Naive thymus-derived CD4-positive, alpha-beta T cell (primary cell): ENCODE data around the gene KRT74. TPM values are rescaled to one million over a fixed set of nuclear protein-coding genes. Genes with fewer than 3 reads are reported as not detected.
A peak's percentile ranks its signal among the peaks of the same experiment; 100 is the strongest.

Experiments
- ATAC-seq: fragments of 150-1000 bp; cut with Tn5 transposase; 2 replicates; pipeline ENCODE4 v1.10.0; 2021; ENCODE audit warnings: mild to moderate bottlenecking, moderate library complexity
- CTCF ChIA-PET: fragments of 350-600 bp; sonication (Branson Sonifier 250); formaldehyde crosslinking; loops from one replicate; lab custom pipeline; 2021; ENCODE audit warnings: antibody characterized with exemption; lab: Charles Lee
- POLR2A ChIA-PET: fragments of 350-600 bp; sonication (Branson Sonifier 250); formaldehyde crosslinking; loops from one replicate; lab custom pipeline; 2021; ENCODE audit warnings: antibody characterized with exemption, inconsistent platforms; lab: Charles Lee
- DNase-seq, 9 donors: peaks; one replicate each; pipeline versions ENCODE4 v3.0.0 to v3.0.0-alpha.2; 2020 to 2022; ENCODE audit warnings: mixed read lengths in 1 of 9
- H3K27ac ChIP-seq: one replicate; pipeline ENCODE4 v1.7.0; 2013; ENCODE audit warnings: mild to moderate bottlenecking, low read depth, low read length, moderate library complexity
- H3K27me3 ChIP-seq, 2 donors: one replicate each; pipeline ENCODE4 v1.7.0; 2013; ENCODE audit warnings: low read length in 2 of 2, mild to moderate bottlenecking in 2 of 2, moderate library complexity in 2 of 2; ENCODE audit not compliant: control insufficient read depth in 2 of 2, insufficient read depth in 2 of 2
- H3K36me3 ChIP-seq, 3 experiments: 1 replicate in 2 of 3; 2 replicates in 1 of 3; pipeline ENCODE4 v1.7.0; 2013; ENCODE audit warnings: low read length in 3 of 3, mild to moderate bottlenecking in 3 of 3, moderate library complexity in 1 of 3; ENCODE audit not compliant: insufficient read depth in 3 of 3, control insufficient read depth in 2 of 3
- H3K4me1 ChIP-seq, 2 donors: one replicate each; pipeline ENCODE4 v1.7.0; 2013; ENCODE audit warnings: low read length in 2 of 2, mild to moderate bottlenecking in 2 of 2, moderate library complexity in 1 of 2; ENCODE audit not compliant: control insufficient read depth in 2 of 2, insufficient read depth in 2 of 2
- H3K4me3 ChIP-seq: 2 replicates; pipeline ENCODE4 v1.7.0; 2013; ENCODE audit warnings: mild to moderate bottlenecking, low read length
- H3K9me3 ChIP-seq, 3 experiments: 1 replicate in 2 of 3; 2 replicates in 1 of 3; pipeline ENCODE4 v1.7.0; 2013; ENCODE audit warnings: low read length in 3 of 3; ENCODE audit not compliant: control insufficient read depth in 2 of 3
- H3K27ac Mint-ChIP-seq, 9 donors: one replicate each; pipeline ENCODE4 v1.8.0; 2020 to 2022; ENCODE audit warnings: mixed read lengths in 9 of 9, mild to moderate bottlenecking in 8 of 9, moderate library complexity in 5 of 9, inconsistent platforms in 2 of 9
- H3K27me3 Mint-ChIP-seq, 5 donors: one replicate each; pipeline ENCODE4 v1.8.0; 2021 to 2022; ENCODE audit warnings: mixed read lengths in 5 of 5, mild to moderate bottlenecking in 1 of 5
- H3K36me3 Mint-ChIP-seq, 5 donors: one replicate each; pipeline ENCODE4 v1.8.0; 2020 to 2022; ENCODE audit warnings: mixed read lengths in 5 of 5, mild to moderate bottlenecking in 3 of 5, inconsistent platforms in 1 of 5
- H3K4me1 Mint-ChIP-seq, 7 donors: one replicate each; pipeline ENCODE4 v1.8.0; 2020 to 2022; ENCODE audit warnings: mixed read lengths in 7 of 7, mild to moderate bottlenecking in 3 of 7, inconsistent platforms in 1 of 7
- H3K4me3 Mint-ChIP-seq, 10 donors: one replicate each; pipeline ENCODE4 v1.8.0; 2020 to 2022; ENCODE audit warnings: mild to moderate bottlenecking in 10 of 10, mixed read lengths in 10 of 10, moderate library complexity in 6 of 10, inconsistent platforms in 2 of 10
- H3K9me3 Mint-ChIP-seq, 11 donors: one replicate each; pipeline ENCODE4 v1.8.0; 2020 to 2022; ENCODE audit warnings: mixed read lengths in 11 of 11, mild to moderate bottlenecking in 4 of 11, inconsistent platforms in 1 of 11, moderate library complexity in 1 of 11
- intact Hi-C, 2 donors: fragments of 100-400 bp; cut with micrococcal nuclease; formaldehyde crosslinking; loops; one replicate each; pipeline ENCODE4 v1.15.1; 2023
- polyA plus RNA-seq, 2 donors: library from polyadenylated mRNA; unstranded; fragments of 300-500 nt; fragmentation: Illumina TruSeq; gene quantifications; one replicate each; pipeline ENCODE4 v1.2.3, GENCODE V29; 2021
- total RNA-seq, 6 experiments: library from RNA in 5 of 6; stranded (reverse) in 5 of 6; gene quantifications; 1 replicate in 5 of 6; 2 replicates in 1 of 6; pipeline ENCODE4 v1.2.3 and lab custom pipeline; 2021 to 2026

Gene KRT74
- total and polyA plus RNA-seq, 7 experiments from 2014 or later = 0.12 to 1.2 (median 0.90) TPM; not detected in 3

GRCh38 chr12:52612431-52613383 is 39.1 kb upstream of the KRT74 start:
- H3K27me3 Mint-ChIP-seq = peaks cover 0 to 8% (median 0%) of the 10 kb centered on the region in 5 donors
- Histone ChIP-seq H3K9me3 (no peaks in the 10 kb centered on the region), H3K4me1 (peaks cover 11 to 98% of the 10 kb centered on the region in 2 donors), H3K27ac (peak overlapping the region; percentile 84), H3K36me3 (no peaks in the 10 kb centered on the region), H3K27me3 (no peaks in the 10 kb centered on the region), H3K4me3 (peak overlapping the region; percentile 4)
- peaks cover 74 to 100% (median 100%) of the 10 kb centered on the region in 7 donors for H3K4me1 Mint-ChIP-seq
- ATAC-seq (no peak), DNase-seq (peak in 5 of 9 donors; percentile 16 to 65 (median 53))
- no peaks in the 10 kb centered on the region for H3K9me3 Mint-ChIP-seq
- peaks cover 0 to 25% (median 14%) of the 10 kb centered on the region in 5 donors for H3K36me3 Mint-ChIP-seq
- intact Hi-C loops = loop anchor here in 1 of 2 donors (10.0 kb wide), 1 partner anchor 1602 kb away; no protein-coding TSS in a partner anchor
- H3K27ac Mint-ChIP-seq = peak overlapping the region; percentile 7 to 99 (median 97)
- H3K4me3 Mint-ChIP-seq = peak overlapping the region in 9 of 10 donors; percentile 67 to 87 (median 81)
- CTCF ChIA-PET = interaction anchor here (0.6 to 7.3 kb wide), 13 partner anchors 21 to 267 kb away, joined by 3 to 163 read pairs (median 7); no protein-coding TSS in a partner anchor
- POLR2A ChIA-PET = interaction anchor here (0.7 to 13.8 kb wide), 10 partner anchors 19 to 268 kb away, joined by 3 to 227 read pairs (median 8); partner anchors contain the start of gene KRT2

GRCh38 chr12:52611080-52611468 is 37.4 kb upstream of the KRT74 start:
- intact Hi-C loops = loop anchor here in 1 of 2 donors (2.0 to 10.0 kb wide), 2 partner anchors 70 to 1604 kb away; partner anchors contain the start of gene KRT1
- Mint-ChIP-seq H3K4me3 (peak overlapping the region; percentile 67 to 87 (median 81)), H3K27me3 (peaks cover 0 to 4% (median 0%) of the 10 kb centered on the region in 5 donors), H3K9me3 (no peaks in the 10 kb centered on the region), H3K4me1 (peaks cover 73 to 100% (median 98%) of the 10 kb centered on the region in 7 donors), H3K36me3 (peaks cover 0 to 25% (median 17%) of the 10 kb centered on the region in 5 donors), H3K27ac (peak overlapping the region; percentile 78 to 99 (median 97))
- Histone ChIP-seq H3K9me3 (no peaks in the 10 kb centered on the region), H3K4me3 (peak overlapping the region; percentile 51), H3K36me3 (no peaks in the 10 kb centered on the region), H3K27me3 (no peaks in the 10 kb centered on the region), H3K4me1 (peaks cover 11 to 98% of the 10 kb centered on the region in 2 donors), H3K27ac (peak overlapping the region; percentile 84)
- no peak for ATAC-seq
- CTCF ChIA-PET = interaction anchor here (0.7 to 7.3 kb wide), 24 partner anchors 9 to 269 kb away, joined by 3 to 163 read pairs (median 5); no protein-coding TSS in a partner anchor
- peak in 1 of 9 donors; percentile 15 for DNase-seq
- POLR2A ChIA-PET = interaction anchor here (0.9 to 13.8 kb wide), 20 partner anchors 8 to 570 kb away, joined by 3 to 227 read pairs (median 6); partner anchors contain the start of genes CSAD, KRT1, KRT2 and KRT73

- peaks cover 0 to 4% (median 0%) of the 10 kb centered on the region in 5 donors for H3K27me3 Mint-ChIP-seq
- Histone ChIP-seq H3K27me3 (no peaks in the 10 kb centered on the region), H3K4me1 (peaks cover 6 to 96% of the 10 kb centered on the region in 2 donors), H3K9me3 (no peaks in the 10 kb centered on the region), H3K27ac (peak overlapping the region; percentile 79), H3K4me3 (peak overlapping the region; percentile 4), H3K36me3 (no peaks in the 10 kb centered on the region)
- H3K4me1 Mint-ChIP-seq = peaks cover 68 to 100% (median 98%) of the 10 kb centered on the region in 7 donors
- ATAC-seq (no peak), DNase-seq (peak in 1 of 9 donors; percentile 14)
- H3K36me3 Mint-ChIP-seq = peaks cover 0 to 28% (median 18%) of the 10 kb centered on the region in 5 donors
- POLR2A ChIA-PET = interaction anchor here (0.5 to 13.8 kb wide), 12 partner anchors 9 to 84 kb away, joined by 3 to 227 read pairs (median 8); partner anchors contain the start of genes KRT2 and KRT73
- intact Hi-C loops = no loop called here
- peak overlapping the region; percentile 59 to 99 (median 97) for H3K27ac Mint-ChIP-seq
- CTCF ChIA-PET = interaction anchor here (0.8 to 7.3 kb wide), 7 partner anchors 21 to 271 kb away, joined by 3 to 163 read pairs (median 5); no protein-coding TSS in a partner anchor
- H3K9me3 Mint-ChIP-seq = peaks cover 0 to 4% (median 0%) of the 10 kb centered on the region in 11 donors
- H3K4me3 Mint-ChIP-seq = peak overlapping the region in 9 of 10 donors; percentile 42 to 87 (median 66)
Observed at GRCh38 chr12:52608826-52609630, 35.4 kb upstream of the KRT74 start.

- intact Hi-C loops = no loop called here
- Histone ChIP-seq H3K4me1 (peaks cover 6 to 96% of the 10 kb centered on the region in 2 donors), H3K9me3 (no peaks in the 10 kb centered on the region), H3K4me3 (no peak overlapping the region), H3K27ac (peak overlapping the region; percentile 79), H3K36me3 (no peaks in the 10 kb centered on the region), H3K27me3 (no peaks in the 10 kb centered on the region)
- Mint-ChIP-seq H3K27me3 (peaks cover 0 to 4% (median 0%) of the 10 kb centered on the region in 5 donors), H3K36me3 (peaks cover 0 to 20% (median 14%) of the 10 kb centered on the region in 5 donors), H3K9me3 (peaks cover 0 to 4% (median 0%) of the 10 kb centered on the region in 11 donors), H3K4me1 (peaks cover 68 to 100% (median 98%) of the 10 kb centered on the region in 7 donors), H3K4me3 (peak overlapping the region in 7 of 10 donors; percentile 42 to 87 (median 67)), H3K27ac (peak overlapping the region in 8 of 9 donors; percentile 94 to 99 (median 98))
- ATAC-seq (no peak), DNase-seq (peak in 1 of 9 donors; percentile 13)
- ChIA-PET CTCF (interaction anchor here (0.8 to 7.3 kb wide), 4 partner anchors 20 to 272 kb away, joined by 3 to 163 read pairs (median 5); no protein-coding TSS in a partner anchor), POLR2A (interaction anchor here (1.0 to 13.8 kb wide), 9 partner anchors 9 to 85 kb away, joined by 3 to 227 read pairs (median 6); partner anchors contain the start of gene KRT2)
Observed at GRCh38 chr12:52608161-52608560, 34.5 kb upstream of the KRT74 start.

- Histone ChIP-seq H3K27ac (peak overlapping the region; percentile 79), H3K27me3 (no peaks in the 10 kb centered on the region), H3K9me3 (no peaks in the 10 kb centered on the region), H3K4me1 (peaks cover 6 to 96% of the 10 kb centered on the region in 2 donors), H3K4me3 (no peak overlapping the region), H3K36me3 (no peaks in the 10 kb centered on the region)
- ATAC-seq = no peak
- Mint-ChIP-seq H3K4me1 (peaks cover 65 to 100% (median 98%) of the 10 kb centered on the region in 7 donors), H3K27me3 (peaks cover 0 to 4% (median 0%) of the 10 kb centered on the region in 5 donors), H3K9me3 (peaks cover 0 to 4% (median 0%) of the 10 kb centered on the region in 11 donors), H3K36me3 (peaks cover 0 to 12% (median 10%) of the 10 kb centered on the region in 5 donors), H3K4me3 (peak overlapping the region in 6 of 10 donors; percentile 16 to 71 (median 64)), H3K27ac (peak overlapping the region in 8 of 9 donors; percentile 94 to 99 (median 98))
- ChIA-PET POLR2A (interaction anchor here (1.0 to 13.8 kb wide), 4 partner anchors 9 to 39 kb away, joined by 3 to 223 read pairs (median 62); partner anchors contain the start of gene KRT2), CTCF (interaction anchor here (7.3 kb wide), 1 partner anchor 19 kb away, joined by 163 read pairs; no protein-coding TSS in a partner anchor)
- intact Hi-C loops = no loop called here
- no peak for DNase-seq
Observed at GRCh38 chr12:52607314-52607713, 33.7 kb upstream of the KRT74 start.
